Gastroesophageal sphincter (tissue), 4 donors: ENCODE measurements around the gene HS6ST2. TPM values are rescaled to one million over a fixed set of nuclear protein-coding genes. Genes with fewer than 3 reads are reported as not detected.

Experiments
- ATAC-seq: fragments of 150-250 bp; one replicate; pipeline ENCODE4 v1.9.1; 2016; ENCODE audit warnings: mild to moderate bottlenecking, moderate library complexity
- H3K27ac ChIP-seq, 4 donors: fragments of 200-600 bp; sonication (generic) in 3 of 4; 1 replicate in 3 of 4; 2 replicates in 1 of 4; pipeline ENCODE4 v1.5.1; 2016 to 2019
- H3K27me3 ChIP-seq: fragments of 200-600 bp; sonication (generic); one replicate; pipeline ENCODE4 v1.5.1; 2019
- H3K36me3 ChIP-seq, 2 donors: fragments of 200-600 bp; sonication (generic); one replicate each; pipeline ENCODE4 v1.5.1; 2019; ENCODE audit warnings: control low read depth in 1 of 2
- H3K4me1 ChIP-seq, 3 donors: fragments of 200-600 bp; sonication (generic); 1 replicate in 2 of 3; 2 replicates in 1 of 3; pipeline ENCODE4 v1.5.1; 2016 to 2019; ENCODE audit warnings: control low read depth in 2 of 3
- H3K4me3 ChIP-seq, 2 donors: fragments of 200-600 bp; sonication (generic); one replicate each; pipeline ENCODE4 v1.5.1; 2019; ENCODE audit warnings: mild to moderate bottlenecking in 1 of 2, moderate library complexity in 1 of 2
- H3K9me3 ChIP-seq, 3 donors: fragments of 200-600 bp; sonication (generic); one replicate each; pipeline ENCODE4 v1.5.1; 2017 to 2019; ENCODE audit warnings: control low read depth in 2 of 3
- CTCF ChIP-seq, 4 experiments: fragments of 200-600 bp in 2 of 4; fragments of 450-650 bp in 2 of 4; sonication (generic) in 1 of 4; IDR thresholded peaks; one replicate each; pipeline ENCODE4 v1.5.1; 2017 to 2019; ENCODE audit warnings: antibody characterized with exemption in 4 of 4, mild to moderate bottlenecking in 2 of 4, moderate library complexity in 2 of 4
- EP300 ChIP-seq: sonication (generic); formaldehyde crosslinking; IDR thresholded peaks from one replicate; pipeline ENCODE4 v1.6.1; 2017; ENCODE audit warnings: antibody characterized with exemption, mild to moderate bottlenecking
- POLR2A ChIP-seq, 2 donors: fragments of 450-650 bp; IDR thresholded peaks; one replicate each; pipeline ENCODE4 v1.6.1; 2017; ENCODE audit warnings: antibody characterized with exemption in 2 of 2, mild to moderate bottlenecking in 2 of 2, moderate library complexity in 1 of 2
- POLR2AphosphoS5 ChIP-seq: sonication (generic); formaldehyde crosslinking; IDR thresholded peaks from one replicate; pipeline ENCODE4 v1.6.1; 2017; ENCODE audit warnings: antibody characterized with exemption
- WGBS, 2 donors: methylation state at CpG; one replicate each; pipeline ENCODE4 v1.1.5; 2018; ENCODE audit warnings: low coverage in 1 of 2; 5-methylcytosine and 5-hydroxymethylcytosine counted together
- total RNA-seq, 4 donors: library from RNA; depleted of rRNA; stranded (reverse); fragments of >200 nt; gene quantifications; one replicate each; pipeline ENCODE4 v1.1.0, GENCODE V29; 2016

HS6ST2 gene
- total RNA-seq, 4 donors from 2014 or later, result 0.08 to 1.9 (median 0.22) TPM

GRCh38 chrX:132842460-132843238, 115.8 kb downstream of the HS6ST2 start:
- Histone ChIP-seq H3K9me3 (no peaks in the 10 kb centered on the region), H3K4me1 (no peaks in the 10 kb centered on the region), H3K36me3 (no peaks in the 10 kb centered on the region), H3K27me3 (no peaks in the 10 kb centered on the region), H3K27ac (no peak overlapping the region), H3K4me3 (no peak overlapping the region)
- no peak for TF ChIP-seq CTCF (IDR thresholded peaks at IDR 0.05)
- no peak for TF ChIP-seq POLR2AphosphoS5
- no peak for TF ChIP-seq EP300
- TF ChIP-seq POLR2A (IDR thresholded peaks at IDR 0.05), result no peak
- ATAC-seq, result no peak
- WGBS, 2 donors, result 51 to 66% methylated on average over 2 to 4 of the region's 4 CpGs

DNA sequence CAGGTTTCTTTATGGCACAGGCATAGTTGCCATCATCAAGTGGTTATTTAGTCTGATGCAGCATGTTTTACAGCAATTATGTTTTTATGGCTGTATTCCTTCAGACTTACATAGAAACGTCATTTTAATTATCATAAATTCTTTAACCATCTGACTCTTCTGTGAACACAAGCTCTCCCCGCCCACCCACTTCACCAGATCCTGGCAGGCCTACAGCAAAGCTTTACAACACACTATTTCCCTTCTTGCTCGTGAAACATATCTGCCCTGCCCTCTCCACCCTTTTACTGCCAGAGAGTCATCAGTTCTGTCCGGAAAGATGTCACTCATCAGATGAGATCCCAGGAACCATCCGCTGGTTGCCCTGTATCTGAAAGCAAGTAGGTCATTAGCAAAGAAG, 120.5 kb downstream of the HS6ST2 start:
- 38 to 44% methylated on average over 3 to 4 of the region's 5 CpGs for WGBS, 2 donors
- no peaks in the 10 kb centered on the region for H3K27me3 ChIP-seq
- no peaks in the 10 kb centered on the region for H3K9me3 ChIP-seq
- H3K36me3 ChIP-seq, result no peaks in the 10 kb centered on the region
- H3K27ac ChIP-seq, result no peak overlapping the region
- H3K4me3 ChIP-seq, result no peak overlapping the region
- no peak for TF ChIP-seq POLR2AphosphoS5
- TF ChIP-seq POLR2A (IDR thresholded peaks at IDR 0.05), result no peak
- no peak for TF ChIP-seq CTCF (IDR thresholded peaks at IDR 0.05)
- TF ChIP-seq EP300, result no peak
- H3K4me1 ChIP-seq, result no peaks in the 10 kb centered on the region
- ATAC-seq, result no peak

GRCh38 chrX:132837126-132837525, 121.3 kb downstream of the HS6ST2 start:
- no peak for TF ChIP-seq CTCF (IDR thresholded peaks at IDR 0.05)
- TF ChIP-seq POLR2AphosphoS5, result no peak
- TF ChIP-seq POLR2A (IDR thresholded peaks at IDR 0.05), result no peak
- TF ChIP-seq EP300, result no peak
- Histone ChIP-seq H3K4me1 (no peaks in the 10 kb centered on the region), H3K9me3 (no peaks in the 10 kb centered on the region), H3K4me3 (no peak overlapping the region), H3K27me3 (no peaks in the 10 kb centered on the region), H3K27ac (no peak overlapping the region), H3K36me3 (no peaks in the 10 kb centered on the region)
- WGBS, 2 donors, result 59% methylated on average over 3 of the region's 3 CpGs; no CpG with 5 or more reads in 1 of the 2 donors
- ATAC-seq, result no peak

GRCh38 chrX:132836471-132836870, 122.0 kb downstream of the HS6ST2 start:
- no peaks in the 10 kb centered on the region for H3K27me3 ChIP-seq
- H3K4me3 ChIP-seq, result no peak overlapping the region
- no peaks in the 10 kb centered on the region for H3K36me3 ChIP-seq
- H3K4me1 ChIP-seq, result no peaks in the 10 kb centered on the region
- no peak for ATAC-seq
- no peak overlapping the region for H3K27ac ChIP-seq
- no peak for TF ChIP-seq CTCF (IDR thresholded peaks at IDR 0.05)
- TF ChIP-seq POLR2A (IDR thresholded peaks at IDR 0.05), result no peak
- TF ChIP-seq EP300, result no peak
- TF ChIP-seq POLR2AphosphoS5, result no peak
- no peaks in the 10 kb centered on the region for H3K9me3 ChIP-seq

DNA sequence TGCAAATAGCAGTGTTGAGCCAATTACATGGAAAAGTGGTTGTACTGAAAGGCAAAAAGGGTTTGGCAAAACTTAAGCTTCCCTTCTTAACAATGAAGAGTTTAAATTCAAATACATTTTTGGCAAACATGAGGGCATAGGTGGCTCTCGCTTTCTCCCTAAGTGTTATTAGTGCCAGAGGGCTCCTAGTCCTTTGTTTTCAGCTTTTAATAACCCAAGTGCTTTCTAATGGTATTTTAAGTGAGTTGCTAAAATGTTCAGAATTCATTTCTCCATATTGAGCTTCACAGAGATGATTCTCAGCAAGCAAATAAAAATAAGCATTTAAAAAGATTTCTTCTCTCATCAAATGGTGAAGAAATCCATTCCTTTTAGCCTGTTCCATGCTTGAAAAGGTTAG, 123.7 kb downstream of the HS6ST2 start:
- TF ChIP-seq POLR2AphosphoS5 (no peak), POLR2A (IDR thresholded peaks at IDR 0.05) (no peak), CTCF (IDR thresholded peaks at IDR 0.05) (no peak), EP300 (no peak)
- H3K36me3 ChIP-seq, result no peaks in the 10 kb centered on the region
- H3K9me3 ChIP-seq, result no peaks in the 10 kb centered on the region
- no peak for ATAC-seq
- no peak overlapping the region for H3K27ac ChIP-seq
- H3K4me1 ChIP-seq, result no peaks in the 10 kb centered on the region
- H3K27me3 ChIP-seq, result no peaks in the 10 kb centered on the region
- H3K4me3 ChIP-seq, result no peak overlapping the region
- 47% methylated on average over 1 of the region's 1 CpG; no CpG with 5 or more reads in 1 of the 2 donors for WGBS, 2 donors
